ENCODE data around the gene SLC25A44. TPM values are rescaled to one million over a fixed set of nuclear protein-coding genes. Genes with fewer than 3 reads are reported as not detected.

SLC25A44 gene
- total and polyA plus RNA-seq, 2 of the 8 experiments (the other 6 are each of a cell fraction or from before 2014, with no cell fraction given), result 23.4 to 32.1 TPM

DNA sequence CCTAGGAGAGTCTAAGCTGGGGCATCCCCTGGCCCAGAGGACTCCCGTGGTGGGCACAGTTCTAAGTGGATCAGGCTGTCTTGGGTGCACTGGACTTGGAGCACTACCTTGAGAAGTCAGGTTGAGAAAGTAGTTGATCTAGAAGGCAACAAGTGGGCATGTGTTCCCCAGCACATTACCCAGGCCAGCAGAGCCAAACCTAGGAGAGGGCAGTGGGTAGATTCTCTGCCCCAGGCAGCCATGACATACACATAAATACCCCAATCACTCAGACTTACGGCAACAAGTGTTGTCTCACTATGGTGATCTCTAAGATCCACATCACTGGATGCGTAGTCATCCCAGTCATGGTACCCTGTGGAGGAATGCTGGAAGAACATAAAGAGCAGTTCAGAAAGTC, 17.3 kb downstream of the SLC25A44 start (continued):
- no peak for TF ChIP-seq JUND (IDR thresholded peaks at IDR 0.05; ENCODE audit: low read length)
